ENCODE measurements around the gene FGF14. TPM values are rescaled to one million over a fixed set of nuclear protein-coding genes. Genes with fewer than 3 reads are reported as not detected.

The FGF14 gene
- total RNA-seq, 1 experiment from 2014 or later, result not detected

DNA sequence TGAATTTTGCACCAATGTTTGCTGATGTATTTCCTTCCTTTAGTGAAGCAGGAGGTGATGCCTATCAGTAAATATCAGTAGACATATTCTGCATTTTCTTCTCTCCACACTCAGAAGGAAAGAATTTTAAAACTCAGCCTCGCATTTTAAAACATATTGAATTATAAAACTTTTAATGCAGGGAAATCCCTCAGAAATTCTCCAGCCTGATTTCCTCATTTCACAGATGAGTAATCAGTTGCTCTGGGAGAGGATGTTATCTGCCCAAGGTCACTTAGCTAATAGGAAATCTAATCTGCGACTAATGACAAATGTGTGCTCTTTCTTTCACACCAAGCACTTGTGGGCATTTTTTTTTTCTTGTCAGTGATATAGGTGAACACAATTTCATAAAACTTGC, 628.8 kb downstream of the FGF14 start:
- CTCF ChIA-PET, result no interaction called here
- no peaks in the 10 kb centered on the region for H3K9me3 ChIP-seq (ENCODE audit: low read length)
- no peaks in the 10 kb centered on the region for H3K36me3 ChIP-seq (ENCODE audit: low read depth, low read length)
- ATAC-seq, result no peak
- no peak overlapping the region for H3K27ac ChIP-seq (ENCODE audit: low read length)
- no peak for DNase-seq
- H3K4me2 ChIP-seq (ENCODE audit: low read length), result no peak overlapping the region
- POLR2A ChIA-PET (ENCODE audit: unreplicated experiment), result no interaction called here
- no peak overlapping the region for H3K9ac ChIP-seq (ENCODE audit: low read length)
- H3K27me3 ChIP-seq (ENCODE audit: low read length), result peaks cover 25% of the 10 kb centered on the region; the same call in 1 of the 2 replicates
- no TSS peak for BruUV-seq (replicated peaks)
- H3K79me2 ChIP-seq (ENCODE audit: low read length), result no peaks in the 10 kb centered on the region
- intact Hi-C loops (cut with micrococcal nuclease), result no loop called here
- no peaks in the 10 kb centered on the region for H3F3A ChIP-seq (ENCODE audit: low read length, unreplicated experiment)
- H3K9me2 ChIP-seq (replicated peaks; ENCODE audit: low read length), result no peaks in the 10 kb centered on the region
- no peak overlapping the region for H3K4me3 ChIP-seq (ENCODE audit: low read length)
- H2AFZ ChIP-seq (ENCODE audit: low read length), result no peak overlapping the region
- no peaks in the 10 kb centered on the region for H3K4me1 ChIP-seq (ENCODE audit: insufficient read depth, low read length)
- no peaks in the 10 kb centered on the region for H4K20me1 ChIP-seq (ENCODE audit: low read length)
- TF ChIP-seq, protein P1, sequence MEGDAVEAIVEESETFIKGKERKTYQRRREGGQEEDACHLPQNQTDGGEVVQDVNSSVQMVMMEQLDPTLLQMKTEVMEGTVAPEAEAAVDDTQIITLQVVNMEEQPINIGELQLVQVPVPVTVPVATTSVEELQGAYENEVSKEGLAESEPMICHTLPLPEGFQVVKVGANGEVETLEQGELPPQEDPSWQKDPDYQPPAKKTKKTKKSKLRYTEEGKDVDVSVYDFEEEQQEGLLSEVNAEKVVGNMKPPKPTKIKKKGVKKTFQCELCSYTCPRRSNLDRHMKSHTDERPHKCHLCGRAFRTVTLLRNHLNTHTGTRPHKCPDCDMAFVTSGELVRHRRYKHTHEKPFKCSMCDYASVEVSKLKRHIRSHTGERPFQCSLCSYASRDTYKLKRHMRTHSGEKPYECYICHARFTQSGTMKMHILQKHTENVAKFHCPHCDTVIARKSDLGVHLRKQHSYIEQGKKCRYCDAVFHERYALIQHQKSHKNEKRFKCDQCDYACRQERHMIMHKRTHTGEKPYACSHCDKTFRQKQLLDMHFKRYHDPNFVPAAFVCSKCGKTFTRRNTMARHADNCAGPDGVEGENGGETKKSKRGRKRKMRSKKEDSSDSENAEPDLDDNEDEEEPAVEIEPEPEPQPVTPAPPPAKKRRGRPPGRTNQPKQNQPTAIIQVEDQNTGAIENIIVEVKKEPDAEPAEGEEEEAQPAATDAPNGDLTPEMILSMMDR (conservative IDR thresholded peaks at IDR 0.05; ENCODE audit: low read depth, low read length), result no peak
- no peak for TF ChIP-seq EZH2phosphoT487 (IDR thresholded peaks at IDR 0.05; ENCODE audit: borderline replicate concordance, low read length)

DNA sequence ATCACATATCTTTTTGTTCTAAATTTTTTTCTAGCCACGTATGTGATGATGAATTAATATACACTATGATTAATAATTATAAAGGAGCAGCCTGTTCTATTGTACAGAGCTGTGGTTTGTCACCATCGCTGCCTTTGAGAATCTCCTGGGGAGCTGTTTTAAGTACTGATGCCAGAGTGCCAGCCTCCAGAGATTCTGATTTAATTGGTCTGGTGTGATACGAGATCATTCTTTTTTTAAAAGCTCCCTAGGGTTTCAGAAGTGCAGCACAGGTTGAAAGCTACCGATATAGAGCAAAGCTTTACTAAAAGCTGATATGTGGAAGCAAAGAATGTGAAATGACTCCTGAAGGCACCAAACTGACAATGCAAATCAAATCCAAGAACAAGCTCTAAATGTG, 634.7 kb downstream of the FGF14 start:
- Histone ChIP-seq H3K4me1 (ENCODE audit: insufficient read depth, low read length) (no peaks in the 10 kb centered on the region), H3K4me2 (ENCODE audit: low read length) (no peak overlapping the region), H3K9ac (ENCODE audit: low read length) (no peak overlapping the region), H3K27ac (ENCODE audit: low read length) (no peak overlapping the region), H3K4me3 (ENCODE audit: low read length) (no peak overlapping the region), H3F3A (ENCODE audit: low read length, unreplicated experiment) (no peaks in the 10 kb centered on the region), H2AFZ (ENCODE audit: low read length) (no peak overlapping the region), H3K79me2 (ENCODE audit: low read length) (no peaks in the 10 kb centered on the region), H4K20me1 (ENCODE audit: low read length) (no peaks in the 10 kb centered on the region), H3K9me2 (replicated peaks; ENCODE audit: low read length) (no peaks in the 10 kb centered on the region), H3K27me3 (ENCODE audit: low read length) (peaks cover 6% of the 10 kb centered on the region; the same call in 1 of the 2 replicates), H3K36me3 (ENCODE audit: low read depth, low read length) (no peaks in the 10 kb centered on the region), H3K9me3 (ENCODE audit: low read length) (no peaks in the 10 kb centered on the region)
- BruUV-seq (replicated peaks), result no TSS peak
- intact Hi-C loops (cut with micrococcal nuclease), result no loop called here
- CTCF ChIA-PET, result no interaction called here
- no peak for ATAC-seq
- TF ChIP-seq EZH2phosphoT487 (IDR thresholded peaks at IDR 0.05; ENCODE audit: borderline replicate concordance, low read length), result no peak
- TF ChIP-seq EZH2 (IDR thresholded peaks at IDR 0.05; ENCODE audit: low read length, unreplicated experiment), result no peak
- TF ChIP-seq, protein P1 (conservative IDR thresholded peaks at IDR 0.05; ENCODE audit: low read depth, low read length), result no peak
- POLR2A ChIA-PET (ENCODE audit: unreplicated experiment), result no interaction called here
- no peak for DNase-seq

DNA sequence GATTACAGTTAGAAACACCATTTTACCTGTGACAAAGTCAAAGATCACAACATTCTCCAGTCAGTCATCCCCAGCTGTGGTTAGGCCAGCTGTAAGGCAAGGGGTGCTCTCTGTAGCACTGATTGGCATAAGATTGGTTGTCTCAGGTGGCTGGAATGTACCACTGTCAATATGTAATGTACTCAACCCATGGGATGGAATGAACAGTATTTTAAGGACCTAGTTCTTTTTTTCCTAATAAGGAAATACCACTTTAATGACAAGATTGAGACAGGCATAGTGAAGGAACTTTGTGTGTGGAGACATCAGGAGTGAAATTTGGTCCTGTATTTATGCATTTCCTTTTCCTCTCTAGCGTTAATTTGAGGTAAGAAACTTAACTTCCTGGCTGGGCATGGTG, 638.7 kb downstream of the FGF14 start:
- H3K9me2 ChIP-seq (replicated peaks; ENCODE audit: low read length), result no peaks in the 10 kb centered on the region
- no peak overlapping the region for H3K9ac ChIP-seq (ENCODE audit: low read length)
- no peaks in the 10 kb centered on the region for H3K27me3 ChIP-seq (ENCODE audit: low read length)
- H2AFZ ChIP-seq (ENCODE audit: low read length), result no peak overlapping the region
- BruUV-seq (replicated peaks), result no TSS peak
- ChIA-PET CTCF (no interaction called here), POLR2A (ENCODE audit: unreplicated experiment) (no interaction called here)
- H4K20me1 ChIP-seq (ENCODE audit: low read length), result no peaks in the 10 kb centered on the region
- H3K4me3 ChIP-seq (ENCODE audit: low read length), result no peak overlapping the region
- TF ChIP-seq, protein P1 (conservative IDR thresholded peaks at IDR 0.05; ENCODE audit: low read depth, low read length), result no peak
- TF ChIP-seq EZH2 (IDR thresholded peaks at IDR 0.05; ENCODE audit: low read length, unreplicated experiment), result no peak
- no peak for TF ChIP-seq EZH2phosphoT487 (IDR thresholded peaks at IDR 0.05; ENCODE audit: borderline replicate concordance, low read length)
- H3K4me1 ChIP-seq (ENCODE audit: insufficient read depth, low read length), result peaks cover 10% of the 10 kb centered on the region
- no peaks in the 10 kb centered on the region for H3F3A ChIP-seq (ENCODE audit: low read length, unreplicated experiment)
- H3K27ac ChIP-seq (ENCODE audit: low read length), result no peak overlapping the region
- H3K9me3 ChIP-seq (ENCODE audit: low read length), result no peaks in the 10 kb centered on the region
- no peaks in the 10 kb centered on the region for H3K79me2 ChIP-seq (ENCODE audit: low read length)
- no peaks in the 10 kb centered on the region for H3K36me3 ChIP-seq (ENCODE audit: low read depth, low read length)
- DNase-seq, result peak; percentile 4
- intact Hi-C loops (cut with micrococcal nuclease), result no loop called here
- no peak overlapping the region for H3K4me2 ChIP-seq (ENCODE audit: low read length)
- ATAC-seq, result no peak

Data from PC-3 (cell line).